HG02678 (cell line): ENCODE results near the gene TRIM49D2.
"Not testable (repeated sequence)": the region's sequence is repeated elsewhere in the genome, so short reads cannot be mapped to it uniquely, and the experiment has no call there.

Experiments used
- ATAC-seq: cut with Tn5 transposase; IDR thresholded peaks from one replicate; pipeline ENCODE4 v1.9.1; 2021; ENCODE audit warnings: mild to moderate bottlenecking, moderate library complexity; ENCODE audit not compliant: unreplicated experiment

The TRIM49D2 gene

DNA sequence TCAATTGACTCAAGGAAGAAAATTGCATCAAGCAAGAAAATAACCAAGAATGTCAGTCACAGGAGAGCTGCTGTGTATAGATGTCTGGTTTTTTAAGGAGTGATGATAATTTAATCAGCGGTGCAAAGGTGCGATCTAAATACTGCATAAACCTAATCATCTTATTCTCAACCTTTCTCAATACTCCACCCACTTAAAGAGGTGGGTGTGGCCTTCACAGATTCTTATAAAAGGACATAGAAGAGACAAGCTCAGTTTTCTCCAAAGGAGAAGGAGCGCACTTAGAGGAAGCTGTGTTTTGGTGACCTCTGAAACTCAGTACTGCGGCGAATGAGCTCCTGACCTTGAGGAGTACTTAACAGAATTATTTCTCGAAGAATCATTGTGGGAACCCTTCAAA, at the start of gene TRIM49D2:
Gene TRIM49D2, plus strand, starts transcription at position 301 of the 400 bp plus-strand sequence. CDS start 2,698 bp downstream, outside the sequence.
- not testable (repeated sequence) for ATAC-seq

DNA sequence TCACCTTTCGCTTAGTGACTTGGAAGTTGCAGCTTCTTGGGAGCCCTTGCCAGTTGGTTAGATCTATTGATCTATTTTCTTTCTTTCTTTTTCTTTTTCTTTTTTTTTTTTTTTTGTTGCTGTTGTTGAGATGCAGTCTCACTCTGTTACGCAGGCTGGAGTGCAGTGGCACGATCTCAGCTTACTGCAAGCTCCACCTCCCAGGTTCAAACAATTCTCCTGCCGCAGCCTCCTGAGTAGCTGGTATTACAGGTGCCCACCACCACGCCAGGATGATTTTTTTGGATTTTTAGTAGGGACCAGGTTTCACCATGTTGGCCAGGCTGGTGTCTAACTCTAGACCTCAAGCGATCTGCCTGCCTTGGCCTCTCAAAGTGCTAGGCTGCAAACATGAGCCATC, 46.4 kb upstream of the TRIM49D2 start:
- not testable (repeated sequence) for ATAC-seq

DNA sequence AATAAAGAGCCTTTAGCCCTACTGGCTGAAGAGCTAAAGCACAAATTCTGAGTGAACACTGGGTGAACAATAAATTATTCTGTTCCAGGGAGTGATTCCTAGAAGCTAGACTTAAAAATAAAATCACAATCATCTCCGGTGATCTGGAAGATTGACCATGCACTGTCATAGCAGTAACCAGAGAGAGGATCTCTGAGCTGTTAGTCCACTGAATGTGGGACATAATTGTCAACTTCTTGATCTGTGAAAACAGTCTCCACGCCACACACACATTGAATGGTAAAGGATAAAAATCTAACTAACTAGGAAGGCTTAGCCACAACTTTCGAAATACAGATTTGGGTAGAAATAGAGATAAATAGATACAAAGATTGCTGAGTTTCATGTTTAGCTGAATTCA, 30.6 kb upstream of the TRIM49D2 start:
- not testable (repeated sequence) for ATAC-seq

DNA sequence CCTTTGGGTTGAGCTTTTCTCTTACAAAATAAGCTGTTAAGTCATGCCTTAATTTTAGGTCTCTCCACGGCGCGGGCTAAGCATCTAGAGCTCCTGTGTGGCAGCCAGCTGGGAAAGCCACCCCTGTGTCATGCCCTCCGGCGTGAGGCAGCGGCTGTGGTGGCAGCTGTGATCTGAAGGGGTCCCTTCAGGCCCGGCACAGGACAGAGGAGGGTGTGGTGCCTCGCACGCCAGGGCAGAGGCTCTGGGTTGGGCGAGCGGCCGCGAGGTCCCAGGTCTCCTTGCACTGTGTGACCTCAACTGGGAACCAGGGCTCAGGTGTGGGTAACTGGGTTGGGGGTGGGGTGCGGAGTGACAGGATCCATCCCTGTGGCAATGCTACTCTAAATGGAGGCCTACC, 23.1 kb upstream of the TRIM49D2 start:
- not testable (repeated sequence) for ATAC-seq

DNA sequence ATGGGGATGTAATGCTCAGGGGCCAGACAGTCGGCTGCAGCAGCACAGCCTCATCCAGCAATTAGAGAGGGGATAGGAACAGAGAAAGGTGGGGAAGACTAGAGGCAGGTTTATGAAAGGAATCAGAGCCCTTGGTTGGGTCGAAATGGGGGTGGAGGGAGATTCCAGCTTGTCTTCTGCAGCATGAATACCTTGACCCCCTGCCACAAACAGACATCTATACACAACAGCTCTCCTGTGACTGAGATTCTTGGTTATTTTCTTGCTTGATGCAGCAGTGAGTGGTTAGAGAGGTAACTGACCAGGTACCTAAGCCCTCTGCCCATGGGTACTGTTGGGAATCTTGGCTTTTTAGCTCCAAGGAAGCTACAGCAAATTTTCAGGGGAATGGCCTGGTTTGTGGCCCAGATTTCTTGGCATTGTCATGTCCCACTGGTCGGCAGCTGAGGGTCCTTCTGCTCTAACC, 1.6 kb upstream of the TRIM49D2 start, which contains the start of gene TRIM49D1:
Gene TRIM49D1, minus strand, starts transcription at position 51 of the 466 bp plus-strand sequence. CDS start 4,535 bp downstream, outside the sequence.
- no peak for ATAC-seq

GRCh38 chr11:89960833-89961232, 37.0 kb downstream of the TRIM49D2 start:
- not testable (repeated sequence) for ATAC-seq

GRCh38 chr11:89965737-89966136, 41.9 kb downstream of the TRIM49D2 start, which contains the start of gene TRIM64:
TSS of gene TRIM64 (plus strand) at chr11:89966037. CDS start at chr11:89968504, 2,467 bp downstream.
- ATAC-seq = not testable (repeated sequence)
